Measurements from ENCODE around the gene EID2B. TPM values are rescaled to one million over a fixed set of nuclear protein-coding genes. Genes with fewer than 3 reads are reported as not detected.

The EID2B gene
- total and polyA plus RNA-seq, 2 of the 13 experiments (the other 11 are each of a cell fraction or from before 2014, with no cell fraction given) = 2.5 to 3.7 TPM

DNA sequence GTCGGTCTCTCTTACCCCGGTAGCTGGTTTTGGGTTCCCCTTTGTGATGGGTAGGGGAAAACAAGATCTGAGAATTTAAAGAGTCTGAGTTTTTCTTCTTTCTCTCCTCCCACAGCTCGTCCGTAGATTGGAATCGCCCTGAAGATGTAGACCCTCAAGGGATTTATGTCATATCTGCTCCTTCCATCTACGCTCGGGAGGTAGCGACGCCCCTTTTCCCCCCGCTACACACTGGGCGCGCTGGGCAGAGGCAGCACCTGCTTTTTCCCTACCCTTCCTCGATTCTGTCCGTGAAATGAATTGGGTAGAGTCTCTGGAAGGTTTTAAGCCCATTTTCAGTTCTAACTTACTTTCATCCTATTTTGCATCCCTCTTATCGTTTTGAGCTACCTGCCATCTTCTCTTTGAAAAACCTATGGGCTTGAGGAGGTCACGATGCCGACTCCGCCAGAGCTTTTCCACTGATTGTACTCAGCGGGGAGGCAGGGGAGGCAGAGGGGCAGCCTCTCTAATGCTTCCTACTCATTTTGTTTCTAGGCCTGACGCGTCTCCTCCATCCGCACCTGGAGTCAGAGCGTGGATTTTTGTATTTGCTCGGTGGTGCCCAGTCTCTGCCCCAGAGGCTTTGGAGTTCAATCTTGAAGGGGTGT lies 24.8 kb downstream of the EID2B start:
- 38% methylated on average over 24 of the region's 24 CpGs for WGBS (ENCODE audit: low lambda C conversion rate)
- BruUV-seq (replicated peaks) = no TSS peak
- ChIA-PET CTCF (ENCODE audit: low intra/inter-chr PET ratio, low total read pairs) (no interaction called here), POLR2A (interaction anchor here (1.6 kb wide), 1 partner anchor 63 kb away, joined by 3 read pairs; the partner anchor contains the start of gene SUPT5H)
- H3K27me3 ChIP-seq (ENCODE audit: control insufficient read depth in 1 of 2, insufficient read depth in 2 of 2, low read length in 2 of 2) = peaks cover 16 to 53% of the 10 kb centered on the region in 2 experiments
- H3K36me3 ChIP-seq (replicated peaks in 1 of 2; ENCODE audit: control insufficient read depth in 1 of 2, insufficient read depth in 2 of 2, low read length in 2 of 2) = no peaks in the 10 kb centered on the region
- H3K4me3 ChIP-seq (replicated peaks in 1 of 3; ENCODE audit: insufficient read depth in 1 of 3, low read depth in 2 of 3, low read length in 3 of 3) = peak overlapping the region in 2 of 3 experiments; percentile 56 to 68; a peak in 4 of 6 replicates
- no peak overlapping the region for H3K9ac ChIP-seq (ENCODE audit: insufficient read depth, low read depth, low read length)
- TF ChIP-seq ZNF234 (CRISPR knock-in tag; conservative IDR thresholded peaks at IDR 0.05) (no peak), ZNF598 (CRISPR knock-in tag; IDR thresholded peaks at IDR 0.05; ENCODE audit: borderline replicate concordance) (0 out of 2 replicates have a peak, but pooled peaks have one; percentile 31), MAZ (IDR thresholded peaks at IDR 0.05; ENCODE audit: borderline replicate concordance, low read depth, low read length) (no peak), MAZ (CRISPR knock-in tag; IDR thresholded peaks at IDR 0.05; ENCODE audit: low read depth) (no peak), RCOR2 (CRISPR knock-in tag; IDR thresholded peaks at IDR 0.05) (no peak), ZNF160 (CRISPR knock-in tag; IDR thresholded peaks at IDR 0.05) (no peak), TCF7 (IDR thresholded peaks at IDR 0.05; ENCODE audit: low read depth) (no peak), MED8 (CRISPR knock-in tag; IDR thresholded peaks at IDR 0.05; ENCODE audit: insufficient replicate concordance) (no peak), ZBTB20 (CRISPR knock-in tag; IDR thresholded peaks at IDR 0.05; ENCODE audit: borderline replicate concordance, low read depth) (no peak), SRF (IDR thresholded peaks at IDR 0.05; ENCODE audit: low read depth, low read length) (no peak), ZNF709 (CRISPR knock-in tag; IDR thresholded peaks at IDR 0.05) (0 out of 2 replicates have a peak, but pooled peaks have one; percentile 13), EZH2 (conservative IDR thresholded peaks at IDR 0.05; ENCODE audit: low read depth, low read length) (0 out of 2 replicates have a peak, but pooled peaks have one; percentile 56), ZNF605 (CRISPR knock-in tag; IDR thresholded peaks at IDR 0.05) (0 out of 2 replicates have a peak, but pooled peaks have one; percentile 13), SOX13 (IDR thresholded peaks at IDR 0.05) (no peak), SOX13 (CRISPR knock-in tag; conservative IDR thresholded peaks at IDR 0.05 in 1 of 2, IDR thresholded peaks at IDR 0.05 in 1 of 2) (no peak), ZNF501 (CRISPR knock-in tag; IDR thresholded peaks at IDR 0.05) (0 out of 2 replicates have a peak, but pooled peaks have one; percentile 10)
- TF ChIP-seq, protein P1, sequence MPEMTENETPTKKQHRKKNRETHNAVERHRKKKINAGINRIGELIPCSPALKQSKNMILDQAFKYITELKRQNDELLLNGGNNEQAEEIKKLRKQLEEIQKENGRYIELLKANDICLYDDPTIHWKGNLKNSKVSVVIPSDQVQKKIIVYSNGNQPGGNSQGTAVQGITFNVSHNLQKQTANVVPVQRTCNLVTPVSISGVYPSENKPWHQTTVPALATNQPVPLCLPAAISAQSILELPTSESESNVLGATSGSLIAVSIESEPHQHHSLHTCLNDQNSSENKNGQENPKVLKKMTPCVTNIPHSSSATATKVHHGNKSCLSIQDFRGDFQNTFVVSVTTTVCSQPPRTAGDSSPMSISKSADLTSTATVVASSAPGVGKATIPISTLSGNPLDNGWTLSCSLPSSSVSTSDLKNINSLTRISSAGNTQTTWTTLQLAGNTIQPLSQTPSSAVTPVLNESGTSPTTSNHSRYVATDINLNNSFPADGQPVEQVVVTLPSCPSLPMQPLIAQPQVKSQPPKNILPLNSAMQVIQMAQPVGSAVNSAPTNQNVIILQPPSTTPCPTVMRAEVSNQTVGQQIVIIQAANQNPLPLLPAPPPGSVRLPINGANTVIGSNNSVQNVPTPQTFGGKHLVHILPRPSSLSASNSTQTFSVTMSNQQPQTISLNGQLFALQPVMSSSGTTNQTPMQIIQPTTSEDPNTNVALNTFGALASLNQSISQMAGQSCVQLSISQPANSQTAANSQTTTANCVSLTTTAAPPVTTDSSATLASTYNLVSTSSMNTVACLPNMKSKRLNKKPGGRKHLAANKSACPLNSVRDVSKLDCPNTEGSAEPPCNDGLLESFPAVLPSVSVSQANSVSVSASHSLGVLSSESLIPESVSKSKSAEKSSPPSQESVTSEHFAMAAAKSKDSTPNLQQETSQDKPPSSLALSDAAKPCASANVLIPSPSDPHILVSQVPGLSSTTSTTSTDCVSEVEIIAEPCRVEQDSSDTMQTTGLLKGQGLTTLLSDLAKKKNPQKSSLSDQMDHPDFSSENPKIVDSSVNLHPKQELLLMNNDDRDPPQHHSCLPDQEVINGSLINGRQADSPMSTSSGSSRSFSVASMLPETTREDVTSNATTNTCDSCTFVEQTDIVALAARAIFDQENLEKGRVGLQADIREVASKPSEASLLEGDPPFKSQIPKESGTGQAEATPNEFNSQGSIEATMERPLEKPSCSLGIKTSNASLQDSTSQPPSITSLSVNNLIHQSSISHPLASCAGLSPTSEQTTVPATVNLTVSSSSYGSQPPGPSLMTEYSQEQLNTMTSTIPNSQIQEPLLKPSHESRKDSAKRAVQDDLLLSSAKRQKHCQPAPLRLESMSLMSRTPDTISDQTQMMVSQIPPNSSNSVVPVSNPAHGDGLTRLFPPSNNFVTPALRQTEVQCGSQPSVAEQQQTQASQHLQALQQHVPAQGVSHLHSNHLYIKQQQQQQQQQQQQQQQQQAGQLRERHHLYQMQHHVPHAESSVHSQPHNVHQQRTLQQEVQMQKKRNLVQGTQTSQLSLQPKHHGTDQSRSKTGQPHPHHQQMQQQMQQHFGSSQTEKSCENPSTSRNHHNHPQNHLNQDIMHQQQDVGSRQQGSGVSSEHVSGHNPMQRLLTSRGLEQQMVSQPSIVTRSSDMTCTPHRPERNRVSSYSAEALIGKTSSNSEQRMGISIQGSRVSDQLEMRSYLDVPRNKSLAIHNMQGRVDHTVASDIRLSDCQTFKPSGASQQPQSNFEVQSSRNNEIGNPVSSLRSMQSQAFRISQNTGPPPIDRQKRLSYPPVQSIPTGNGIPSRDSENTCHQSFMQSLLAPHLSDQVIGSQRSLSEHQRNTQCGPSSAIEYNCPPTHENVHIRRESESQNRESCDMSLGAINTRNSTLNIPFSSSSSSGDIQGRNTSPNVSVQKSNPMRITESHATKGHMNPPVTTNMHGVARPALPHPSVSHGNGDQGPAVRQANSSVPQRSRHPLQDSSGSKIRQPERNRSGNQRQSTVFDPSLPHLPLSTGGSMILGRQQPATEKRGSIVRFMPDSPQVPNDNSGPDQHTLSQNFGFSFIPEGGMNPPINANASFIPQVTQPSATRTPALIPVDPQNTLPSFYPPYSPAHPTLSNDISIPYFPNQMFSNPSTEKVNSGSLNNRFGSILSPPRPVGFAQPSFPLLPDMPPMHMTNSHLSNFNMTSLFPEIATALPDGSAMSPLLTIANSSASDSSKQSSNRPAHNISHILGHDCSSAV (CRISPR knock-in tag; IDR thresholded peaks at IDR 0.05; ENCODE audit: borderline replicate concordance) = no peak
- no peaks in the 10 kb centered on the region for H3K79me2 ChIP-seq (ENCODE audit: insufficient read depth, low read length)
- ATAC-seq (no peak), FAIRE-seq (no peak), DNase-seq (ENCODE audit: low spot score) (no peak)
- no peak overlapping the region for H3K27ac ChIP-seq (ENCODE audit: extremely low read length, insufficient read depth, low read length)
- H3K4me2 ChIP-seq (ENCODE audit: low read depth, low read length) = peak overlapping the region; percentile 70
- peaks cover 25% of the 10 kb centered on the region for H3K4me1 ChIP-seq (ENCODE audit: insufficient read depth, low read length)
- intact Hi-C loops (cut with micrococcal nuclease; ENCODE audit: unreplicated experiment) = no loop called here
- H3K9me3 ChIP-seq (ENCODE audit: low read length) = no peaks in the 10 kb centered on the region
- in situ Hi-C loops (cut with HindIII; ENCODE audit: extremely low pct_ligation_motif_present, low pct_unique_long_range_greater_than_20kb) = no loop called here
- no peak overlapping the region for H2AFZ ChIP-seq (ENCODE audit: low read length)
- H4K20me1 ChIP-seq (ENCODE audit: insufficient read depth, low read length) = no peaks in the 10 kb centered on the region

All from HepG2 (cell line).